Omental fat pad (tissue), 4 donors: ENCODE results near the gene IL17RE. TPM values are rescaled to one million over a fixed set of nuclear protein-coding genes. Genes with fewer than 3 reads are reported as not detected.

Experiments
- ATAC-seq: fragments of 150-250 bp; one replicate; pipeline ENCODE4 v1.9.1; 2016; ENCODE audit warnings: mild to moderate bottlenecking, moderate library complexity; ENCODE audit not compliant: low FRiP score
- DNase-seq: peaks from one replicate; pipeline ENCODE4 v3.0.0-alpha.2; 2019; ENCODE audit warnings: low spot score
- small RNA-seq: library from RNA; depleted of rRNA; stranded (forward); fragments of <200 nt; gene quantifications from one replicate; pipeline ENCODE3, GENCODE V24; 2016
- total RNA-seq, 4 donors: library from RNA; depleted of rRNA; stranded (reverse); fragments of >200 nt; gene quantifications; one replicate each; pipeline ENCODE4 v1.1.0, GENCODE V29; 2016
- TF ChIP-seq, protein P1 (sequence below), 3 donors: fragments of 450-650 bp; IDR thresholded peaks; one replicate each; pipeline ENCODE4 v1.5.1; 2016 to 2017; ENCODE audit warnings: antibody characterized with exemption in 3 of 3, mild to moderate bottlenecking in 3 of 3, moderate library complexity in 2 of 3

Gene IL17RE
- total RNA-seq, 4 donors from 2014 or later, result 7.7 to 13.8 (median 10.3) TPM

DNA sequence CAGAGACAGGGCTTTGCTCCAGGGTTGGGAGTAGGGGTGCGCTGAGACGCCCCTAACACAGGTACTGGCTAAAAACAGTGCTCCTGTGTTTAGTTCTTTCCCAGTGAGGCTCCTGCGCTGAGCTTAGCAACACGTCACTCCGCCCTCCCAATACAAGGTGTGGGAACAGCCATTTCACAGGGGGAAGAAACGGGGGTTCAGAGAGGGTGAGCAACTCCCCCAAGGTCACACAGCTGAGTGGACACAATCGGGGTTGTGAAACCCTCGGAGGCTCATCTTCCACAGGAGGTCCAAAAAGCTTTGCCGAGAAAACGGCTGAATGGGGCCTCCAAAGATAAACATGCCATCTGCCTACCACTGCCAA is 48.9 kb downstream of the IL17RE start:
- TF ChIP-seq, protein P1, sequence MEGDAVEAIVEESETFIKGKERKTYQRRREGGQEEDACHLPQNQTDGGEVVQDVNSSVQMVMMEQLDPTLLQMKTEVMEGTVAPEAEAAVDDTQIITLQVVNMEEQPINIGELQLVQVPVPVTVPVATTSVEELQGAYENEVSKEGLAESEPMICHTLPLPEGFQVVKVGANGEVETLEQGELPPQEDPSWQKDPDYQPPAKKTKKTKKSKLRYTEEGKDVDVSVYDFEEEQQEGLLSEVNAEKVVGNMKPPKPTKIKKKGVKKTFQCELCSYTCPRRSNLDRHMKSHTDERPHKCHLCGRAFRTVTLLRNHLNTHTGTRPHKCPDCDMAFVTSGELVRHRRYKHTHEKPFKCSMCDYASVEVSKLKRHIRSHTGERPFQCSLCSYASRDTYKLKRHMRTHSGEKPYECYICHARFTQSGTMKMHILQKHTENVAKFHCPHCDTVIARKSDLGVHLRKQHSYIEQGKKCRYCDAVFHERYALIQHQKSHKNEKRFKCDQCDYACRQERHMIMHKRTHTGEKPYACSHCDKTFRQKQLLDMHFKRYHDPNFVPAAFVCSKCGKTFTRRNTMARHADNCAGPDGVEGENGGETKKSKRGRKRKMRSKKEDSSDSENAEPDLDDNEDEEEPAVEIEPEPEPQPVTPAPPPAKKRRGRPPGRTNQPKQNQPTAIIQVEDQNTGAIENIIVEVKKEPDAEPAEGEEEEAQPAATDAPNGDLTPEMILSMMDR (IDR thresholded peaks at IDR 0.05), result no peak
- ATAC-seq, result no peak
- DNase-seq, result no peak

DNA sequence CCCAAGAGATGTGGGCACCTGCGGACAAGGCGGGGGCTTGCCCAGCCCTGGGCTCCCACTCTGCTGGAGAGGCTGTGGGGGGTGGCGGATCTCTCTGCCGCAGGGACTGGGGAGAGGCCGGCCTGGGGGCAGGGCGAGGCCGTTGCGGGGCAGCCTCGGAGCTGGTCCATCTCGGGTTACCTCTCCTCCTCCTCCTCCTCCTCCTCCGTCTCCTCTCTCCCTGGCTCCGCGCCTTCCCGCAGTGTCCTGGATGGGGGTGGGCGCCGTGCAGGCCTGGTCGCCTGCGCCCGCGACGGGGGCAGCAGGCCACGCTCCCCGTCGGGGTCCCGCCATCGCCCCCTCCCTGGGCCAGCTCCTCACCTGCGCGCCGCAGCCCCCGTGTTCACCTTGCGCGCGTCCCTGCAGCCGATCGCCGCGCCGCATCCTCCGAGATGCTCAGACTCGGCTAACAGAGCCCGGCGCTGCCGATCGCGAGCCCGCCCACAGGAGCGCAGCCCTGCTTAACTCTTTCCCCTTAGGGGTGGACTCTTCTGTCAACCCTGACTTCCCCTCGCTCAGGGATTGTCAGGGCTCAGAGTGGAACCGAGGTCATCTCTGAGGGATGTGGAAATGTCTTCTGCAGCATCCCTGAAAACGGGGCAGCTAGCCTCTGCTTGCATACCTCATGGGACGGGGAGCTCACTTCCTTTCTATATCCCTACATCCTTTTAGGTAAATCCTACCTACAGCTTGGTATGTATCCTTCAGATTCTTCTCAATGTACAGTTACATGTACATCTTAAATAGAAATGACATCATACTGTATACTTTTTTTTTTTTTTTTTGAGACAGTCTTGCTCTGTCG is 49.5 kb downstream of the IL17RE start, which contains the start of gene PRRT3:
Gene PRRT3 (minus strand): TSS at position 447 of the 844 bp plus-strand sequence. CDS start 2,293 bp downstream, outside the sequence.
- ATAC-seq (peak; percentile 34), DNase-seq (no peak)
- TF ChIP-seq, protein P1 (IDR thresholded peaks at IDR 0.05), result no peak

DNA sequence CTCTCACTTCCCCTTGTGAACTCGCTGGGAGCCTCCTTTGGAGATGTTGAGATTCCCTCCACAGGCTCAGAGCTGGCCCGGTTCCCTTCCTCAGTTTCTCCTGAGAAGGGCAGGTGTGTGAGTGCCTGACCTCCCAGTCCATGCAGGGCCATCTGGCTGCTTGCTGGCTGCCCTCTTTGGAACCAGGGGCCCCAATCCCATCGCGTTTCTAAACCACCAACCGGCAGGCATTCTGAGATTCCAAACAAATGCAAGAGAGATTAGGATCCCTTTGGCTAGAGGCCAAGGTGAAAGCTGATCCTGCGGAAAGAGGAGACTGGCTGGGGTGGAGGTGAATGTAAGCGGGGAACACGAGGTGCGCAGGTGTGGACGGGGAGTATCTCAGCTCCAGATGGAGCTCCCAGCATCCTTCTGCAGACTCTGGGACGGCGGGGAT is 52.4 kb downstream of the IL17RE start:
- TF ChIP-seq, protein P1 (IDR thresholded peaks at IDR 0.05), result no peak
- no peak for ATAC-seq
- no peak for DNase-seq

DNA sequence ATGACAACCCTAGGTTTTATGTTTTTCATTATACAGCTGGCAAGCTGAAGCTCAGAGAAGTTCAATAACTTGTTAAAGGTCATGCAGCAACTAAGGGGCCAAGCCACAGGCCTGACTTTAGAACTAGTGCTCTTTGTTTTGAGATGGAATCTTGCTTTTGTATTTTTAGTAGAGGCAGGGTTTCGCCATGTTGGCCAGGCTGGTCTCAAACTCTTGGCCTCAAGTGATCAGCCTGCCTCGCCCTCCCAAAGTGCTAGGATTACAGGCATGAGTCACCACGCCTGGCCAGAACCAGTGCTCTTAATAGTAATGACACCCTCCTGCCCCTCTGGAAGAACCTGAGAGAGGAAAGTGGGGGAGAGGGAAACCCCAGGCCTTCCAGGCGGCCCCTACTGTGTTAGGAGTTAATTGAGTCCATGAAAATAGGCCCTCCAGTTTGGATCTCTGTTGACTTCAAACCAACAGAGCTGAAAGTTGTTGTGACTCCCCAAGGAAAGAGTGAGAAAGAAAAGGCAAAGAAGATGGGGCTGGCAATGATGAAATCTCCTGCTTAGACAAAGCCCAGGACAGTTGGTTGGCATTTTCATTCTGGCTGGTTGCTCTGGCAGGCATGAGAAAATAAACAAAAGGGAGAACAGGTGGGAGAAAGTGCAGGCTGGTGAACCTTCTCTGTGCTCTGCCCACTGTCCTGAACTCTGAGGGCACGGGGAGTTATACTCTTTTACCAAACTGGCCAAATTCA is 53.1 kb downstream of the IL17RE start:
- DNase-seq (no peak), ATAC-seq (no peak)
- TF ChIP-seq, protein P1 (IDR thresholded peaks at IDR 0.05), result no peak

DNA sequence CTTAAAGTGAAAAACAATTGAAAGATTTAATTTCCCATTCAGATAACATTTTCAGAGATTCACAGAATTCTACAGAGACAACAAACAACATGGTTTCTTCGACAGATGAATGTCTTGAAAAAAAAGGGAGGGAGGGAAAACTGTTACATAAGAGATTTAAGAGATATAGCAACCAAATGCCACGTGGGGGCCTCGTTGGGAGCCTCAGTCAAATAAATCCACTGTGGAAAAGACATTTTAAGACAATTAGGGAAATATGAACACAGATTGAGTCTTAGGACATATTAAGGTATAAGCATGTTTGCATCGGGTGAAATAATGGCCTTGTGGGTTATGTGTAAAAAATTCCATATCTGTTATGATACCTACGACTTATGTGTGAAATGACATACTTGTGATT is 54.6 kb downstream of the IL17RE start:
- TF ChIP-seq, protein P1 (IDR thresholded peaks at IDR 0.05), result no peak
- DNase-seq, result no peak

DNA sequence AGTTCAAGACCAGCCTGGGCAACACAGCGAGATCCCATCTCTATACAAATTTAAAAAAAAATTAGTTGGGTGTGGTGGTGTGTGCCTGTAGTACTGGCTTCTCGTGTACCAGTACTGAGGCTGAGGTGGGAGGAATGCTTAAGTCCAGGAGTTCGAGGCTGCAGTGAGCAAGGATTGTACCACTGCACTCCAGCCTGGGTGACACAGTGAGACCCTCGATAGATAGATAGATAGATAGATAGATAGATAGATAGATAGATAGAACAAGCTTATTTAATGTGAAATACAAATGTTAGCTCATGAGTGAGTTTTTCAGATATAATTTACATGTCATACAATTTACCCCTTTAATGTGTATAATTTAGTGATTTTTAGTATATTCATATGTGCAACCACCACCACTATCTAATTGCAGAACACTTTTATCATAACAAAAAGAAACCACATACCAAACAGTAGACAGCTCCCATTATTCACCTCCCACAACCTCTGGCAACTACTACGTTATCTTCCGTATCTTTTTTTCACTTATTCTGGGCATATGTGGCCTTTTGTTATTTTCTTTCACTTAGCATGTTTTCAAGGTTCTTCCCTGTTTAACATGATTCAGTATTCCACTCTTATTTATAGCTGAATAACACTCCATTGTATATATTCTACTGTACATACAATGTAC is 62.7 kb downstream of the IL17RE start:
- no peak for ATAC-seq
- TF ChIP-seq, protein P1 (IDR thresholded peaks at IDR 0.05), result no peak
- DNase-seq, result no peak

More for the DNA sequence above, 54.6 kb downstream of the IL17RE start:
- no peak for ATAC-seq

Small RNA genes lying within 50 kb of the gene (small RNA-seq; reads per million reads assigned to genes)
- gene RNU6-882P, result not detected

Other genes with a start within 250 kb of the IL17RE start
- not detected for gene CPNE9, start 199.0 kb upstream of the IL17RE start, total RNA-seq
- 10 to 100 TPM; 15.6 to 35.7 (median 17.8) TPM for gene BRPF1, start 171.1 kb upstream of the IL17RE start, total RNA-seq
- 10 to 100 TPM; 15.6 to 27.1 (median 19.5) TPM for gene OGG1, start 152.9 kb upstream of the IL17RE start, total RNA-seq
- 100 to 1,000 TPM in 1 of 4 donors, 10 to 100 TPM in 3; 50.9 to 180 (median 77.6) TPM for gene CAMK1, start 132.9 kb upstream of the IL17RE start, total RNA-seq
- 10 to 100 TPM; 45.0 to 61.1 (median 52.2) TPM for gene TADA3, start 110.4 kb upstream of the IL17RE start, total RNA-seq
- 100 to 1,000 TPM in 3 of 4 donors, 10 to 100 TPM in 1; 99.0 to 141 (median 122) TPM for gene ARPC4, start 109.8 kb upstream of the IL17RE start, total RNA-seq
- gene TTLL3, start 92.6 kb upstream of the IL17RE start, total RNA-seq, result 10 to 100 TPM; 40.4 to 91.1 (median 54.7) TPM
- gene RPUSD3, start 58.8 kb upstream of the IL17RE start, total RNA-seq, result 10 to 100 TPM; 18.4 to 44.9 (median 35.4) TPM
- 1,000 to 10,000 TPM in 1 of 4 donors, 100 to 1,000 TPM in 3; 318 to 1,481 (median 713) TPM for gene CIDEC, start 22.6 kb upstream of the IL17RE start, total RNA-seq
- 10 to 100 TPM; 50.4 to 91.0 (median 75.6) TPM for gene JAGN1, start 12.2 kb upstream of the IL17RE start, total RNA-seq
- gene IL17RC, start 14.2 kb downstream of the IL17RE start, total RNA-seq, result 10 to 100 TPM; 53.4 to 97.6 (median 58.2) TPM
- 10 to 100 TPM; 26.8 to 52.3 (median 38.4) TPM for gene CRELD1, start 31.0 kb downstream of the IL17RE start, total RNA-seq
- 1 to 10 TPM; 1.1 to 2.8 (median 1.3) TPM for gene PRRT3, start 49.6 kb downstream of the IL17RE start, total RNA-seq
- 100 to 1,000 TPM in 1 of 4 donors, 10 to 100 TPM in 3; 50.8 to 116 (median 71.5) TPM for gene EMC3, start 84.0 kb downstream of the IL17RE start, total RNA-seq
- 1 to 10 TPM; 1.7 to 3.5 (median 3.3) TPM for gene FANCD2, start 123.6 kb downstream of the IL17RE start, total RNA-seq
- not detected for gene FANCD2OS, start 205.4 kb downstream of the IL17RE start, total RNA-seq
- 100 to 1,000 TPM in 1 of 4 donors, 10 to 100 TPM in 3; 88.3 to 133 (median 93.7) TPM for gene BRK1, start 212.8 kb downstream of the IL17RE start, total RNA-seq
- gene VHL, start 238.9 kb downstream of the IL17RE start, total RNA-seq, result 10 to 100 TPM; 27.4 to 39.3 (median 35.2) TPM